ENCODE data around the gene BMP15.

BMP15 gene

DNA sequence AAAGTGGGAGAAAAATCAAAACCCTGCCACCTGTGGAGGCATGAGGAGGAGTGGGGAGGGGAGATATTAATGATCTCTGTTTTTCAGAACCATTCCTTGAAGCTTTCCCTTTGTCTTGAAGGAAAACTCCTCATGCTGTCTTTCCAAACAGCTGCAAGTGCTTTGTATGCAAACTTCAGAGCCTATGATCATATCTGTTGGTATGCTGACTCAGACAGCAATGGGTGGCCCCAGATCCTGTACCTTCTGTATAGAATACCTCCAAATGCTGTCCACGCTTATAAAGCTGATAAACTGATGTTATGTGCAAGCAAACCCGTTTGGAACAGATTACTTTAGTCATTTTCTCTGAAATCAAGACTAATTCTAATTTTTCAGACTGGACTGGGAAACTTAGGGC is 31.9 kb downstream of the BMP15 start:
- ATAC-seq (no peak), DNase-seq (ENCODE audit: low spot score in 2 of 2) (no peak)
- H3K9me3 Mint-ChIP-seq = no peaks in the 10 kb centered on the region
- H3K4me1 Mint-ChIP-seq = no peaks in the 10 kb centered on the region
- H3K4me3 Mint-ChIP-seq = no peak overlapping the region
- H3K36me3 Mint-ChIP-seq = no peaks in the 10 kb centered on the region
- no peak overlapping the region for H3K27ac Mint-ChIP-seq

DNA sequence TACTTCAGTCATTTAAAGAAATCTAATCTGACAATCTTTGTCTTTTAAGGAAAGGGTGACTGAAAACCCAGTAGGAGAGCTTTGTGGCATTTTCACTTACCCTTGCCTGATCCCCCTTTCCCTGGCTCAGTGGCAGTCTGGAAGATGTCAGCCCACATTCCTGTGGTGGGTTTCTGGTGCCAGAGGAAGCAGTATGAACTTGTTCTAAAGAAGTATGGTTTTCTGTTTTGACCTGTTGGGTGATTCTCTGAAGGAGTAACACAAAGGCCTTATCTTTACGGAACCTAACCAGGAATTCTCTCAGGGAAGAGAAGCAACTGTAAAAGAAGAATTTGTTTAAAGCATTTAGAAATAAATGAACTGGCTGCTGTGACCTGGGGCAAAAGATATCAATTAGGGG is 41.9 kb downstream of the BMP15 start:
- Mint-ChIP-seq H3K4me1 (no peaks in the 10 kb centered on the region), H3K4me3 (no peak overlapping the region), H3K36me3 (no peaks in the 10 kb centered on the region), H3K9me3 (no peaks in the 10 kb centered on the region), H3K27ac (no peak overlapping the region)
- ATAC-seq (no peak), DNase-seq (ENCODE audit: low spot score in 2 of 2) (no peak)

DNA sequence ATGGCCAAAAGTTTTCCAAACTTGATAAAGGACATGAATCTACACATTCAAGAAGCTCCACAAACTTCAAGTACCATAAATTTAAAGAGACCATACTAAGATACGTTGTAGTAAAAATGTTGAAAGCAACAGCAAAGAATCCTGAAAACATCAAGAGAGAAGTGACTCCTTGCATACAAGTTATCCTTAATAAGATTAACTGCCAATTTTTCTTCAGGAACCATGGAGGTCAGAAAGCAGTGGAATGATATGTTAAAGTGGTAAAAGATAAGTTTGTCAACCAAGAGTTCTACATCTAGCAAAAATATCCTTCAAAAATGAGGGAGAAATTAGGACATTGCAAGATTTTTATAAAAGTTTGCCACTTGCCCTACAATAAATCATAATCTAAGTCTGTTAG is 43.3 kb downstream of the BMP15 start:
- H3K4me1 Mint-ChIP-seq = no peaks in the 10 kb centered on the region
- H3K9me3 Mint-ChIP-seq = no peaks in the 10 kb centered on the region
- ATAC-seq (no peak), DNase-seq (ENCODE audit: low spot score in 2 of 2) (no peak)
- no peak overlapping the region for H3K27ac Mint-ChIP-seq
- no peaks in the 10 kb centered on the region for H3K36me3 Mint-ChIP-seq
- H3K4me3 Mint-ChIP-seq = no peak overlapping the region

DNA sequence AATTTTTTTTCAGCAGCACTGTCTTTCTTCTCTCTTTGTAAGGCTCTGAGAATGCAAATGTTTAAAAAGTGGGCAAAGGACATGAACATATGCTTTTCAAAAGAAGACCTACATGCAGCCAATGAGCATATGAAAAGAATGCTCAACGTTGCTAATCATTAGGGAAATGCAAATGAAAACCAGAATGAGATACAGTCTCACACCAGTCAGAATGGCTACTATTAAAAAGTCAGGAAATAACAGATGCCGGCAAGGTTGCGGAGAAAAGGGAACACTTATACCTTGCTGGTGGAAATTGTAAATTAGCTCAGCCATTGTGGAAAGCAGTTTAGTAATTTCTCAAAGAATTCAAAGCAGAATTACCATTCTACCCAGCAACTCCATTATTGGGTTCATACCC is 51.6 kb downstream of the BMP15 start:
- Mint-ChIP-seq H3K4me3 (no peak overlapping the region), H3K36me3 (no peaks in the 10 kb centered on the region), H3K27ac (no peak overlapping the region), H3K9me3 (no peaks in the 10 kb centered on the region), H3K4me1 (no peaks in the 10 kb centered on the region)
- ATAC-seq (no peak), DNase-seq (ENCODE audit: low spot score in 2 of 2) (no peak)

DNA sequence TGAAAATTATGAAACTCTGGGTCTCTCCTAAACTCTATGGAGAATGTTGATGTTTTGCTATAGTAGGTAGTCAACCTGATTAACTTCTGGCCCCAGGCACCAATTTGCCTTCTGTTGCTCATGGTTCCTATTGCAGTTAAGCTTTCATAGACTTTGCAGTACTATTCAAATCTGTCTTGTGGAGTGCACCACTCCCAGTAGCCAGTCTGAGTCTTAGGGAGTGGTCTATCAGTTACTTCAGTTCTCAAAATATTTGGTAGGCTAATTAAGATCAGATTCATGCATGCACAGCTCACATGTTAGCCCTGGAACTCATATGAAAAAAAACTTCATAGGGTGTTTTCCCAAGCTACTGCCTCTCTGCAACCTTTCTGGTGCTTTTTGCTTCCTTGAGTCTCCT is 53.3 kb downstream of the BMP15 start:
- no peak for DNase-seq (ENCODE audit: low spot score in 2 of 2)
- no peak for ATAC-seq
- H3K4me3 Mint-ChIP-seq = no peak overlapping the region
- no peak overlapping the region for H3K27ac Mint-ChIP-seq
- no peaks in the 10 kb centered on the region for H3K9me3 Mint-ChIP-seq
- H3K36me3 Mint-ChIP-seq = no peaks in the 10 kb centered on the region
- H3K4me1 Mint-ChIP-seq = no peaks in the 10 kb centered on the region
